Brain microvascular endothelial cell (primary cell): ENCODE results near the gene TTC8.
"Not testable (repeated sequence)": the region's sequence is repeated elsewhere in the genome, so short reads cannot be mapped to it uniquely, and the experiment has no call there.

Experiments used
- DNase-seq: peaks from one replicate; pipeline ENCODE4 v3.0.0-alpha.2; 2020
- H3K27ac ChIP-seq: fragments of 250-450 bp; sonication (Bioruptor Pico); 2 replicates; pipeline ENCODE4 v1.5.1; 2020; ENCODE audit warnings: mild to moderate bottlenecking, moderate library complexity
- H3K27me3 ChIP-seq: fragments of 250-450 bp; sonication (Bioruptor Pico); replicated peaks from 2 replicates; pipeline ENCODE4 v1.5.1; 2020; ENCODE audit warnings: mild to moderate bottlenecking
- H3K36me3 ChIP-seq: fragments of 250-450 bp; sonication (Bioruptor Pico); replicated peaks from 2 replicates; pipeline ENCODE4 v1.5.1; 2020; ENCODE audit warnings: mild to moderate bottlenecking
- H3K4me3 ChIP-seq: 2 replicates; pipeline ENCODE4 v1.5.1; 2011; ENCODE audit warnings: low read depth, mild to moderate bottlenecking, control low read depth, low read length, moderate library complexity
- CTCF ChIP-seq: IDR thresholded peaks from 2 replicates; pipeline ENCODE4 v1.5.1; 2011; ENCODE audit warnings: low read depth, mild to moderate bottlenecking, moderate library complexity, low read length, control low read depth, inconsistent platforms; ENCODE audit errors: missing control alignments
- in situ Hi-C: cut with HindIII; loops from 2 replicates; pipeline ENCODE4 v1.10.0; 2017; ENCODE audit warnings: low sequenced_read_pairs, low pct_ligation_motif_present

Gene TTC8

GRCh38 chr14:88856786-88857366 lies 32.4 kb downstream of the TTC8 start:
- Histone ChIP-seq H3K4me3 (no peak overlapping the region), H3K36me3 (no peaks in the 10 kb centered on the region), H3K27ac (no peak overlapping the region), H3K27me3 (no peaks in the 10 kb centered on the region)
- no peak for DNase-seq
- TF ChIP-seq CTCF = no peak
- in situ Hi-C loops = no loop called here

GRCh38 chr14:88857861-88858260 lies 33.4 kb downstream of the TTC8 start:
- H3K27me3 ChIP-seq, H3K36me3 ChIP-seq, H3K27ac ChIP-seq, DNase-seq, in situ Hi-C loops, H3K4me3 ChIP-seq: not testable (repeated sequence)

DNA sequence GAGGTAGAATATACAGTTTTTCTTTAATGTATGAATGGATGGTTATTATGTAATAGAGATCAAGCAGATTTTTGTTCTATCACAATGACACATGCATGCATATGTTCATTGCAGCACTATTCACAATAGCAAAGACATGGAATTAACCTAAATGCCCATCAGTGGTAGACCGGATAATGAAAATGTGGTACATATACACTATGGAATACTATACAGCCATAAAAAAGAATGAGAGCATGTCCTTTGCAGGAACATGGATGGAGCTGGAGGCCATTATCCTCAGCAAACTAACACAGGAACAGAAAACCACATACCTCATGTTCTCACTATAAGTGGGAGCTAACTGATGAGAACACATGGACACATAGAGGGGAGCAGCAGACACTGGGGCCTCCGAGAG lies 34.7 kb downstream of the TTC8 start:
- DNase-seq, H3K4me3 ChIP-seq, H3K36me3 ChIP-seq, H3K27ac ChIP-seq, in situ Hi-C loops, H3K27me3 ChIP-seq: not testable (repeated sequence)

DNA sequence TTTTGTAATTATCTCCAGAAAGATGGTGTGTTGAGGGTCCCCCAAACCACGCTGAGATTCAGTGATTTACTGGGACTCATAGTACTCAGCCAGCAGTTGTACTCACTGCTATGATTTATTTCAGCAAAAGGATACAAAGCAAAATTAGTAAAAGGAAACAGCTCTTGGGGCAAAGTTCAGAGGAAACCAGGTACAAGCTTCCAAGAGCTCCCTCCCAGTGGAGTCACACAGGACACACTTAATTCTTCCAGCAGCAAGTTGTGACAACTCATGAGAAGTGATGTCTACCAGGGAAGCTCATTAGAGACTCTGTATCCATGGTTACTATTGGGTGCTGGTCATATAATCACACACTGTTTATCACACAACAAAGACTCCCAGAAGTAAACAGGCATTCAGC lies 38.7 kb downstream of the TTC8 start:
- Histone ChIP-seq H3K4me3 (no peak overlapping the region), H3K36me3 (no peaks in the 10 kb centered on the region), H3K27me3 (no peaks in the 10 kb centered on the region), H3K27ac (no peak overlapping the region)
- no peak for DNase-seq
- in situ Hi-C loops = no loop called here
- TF ChIP-seq CTCF = no peak

DNA sequence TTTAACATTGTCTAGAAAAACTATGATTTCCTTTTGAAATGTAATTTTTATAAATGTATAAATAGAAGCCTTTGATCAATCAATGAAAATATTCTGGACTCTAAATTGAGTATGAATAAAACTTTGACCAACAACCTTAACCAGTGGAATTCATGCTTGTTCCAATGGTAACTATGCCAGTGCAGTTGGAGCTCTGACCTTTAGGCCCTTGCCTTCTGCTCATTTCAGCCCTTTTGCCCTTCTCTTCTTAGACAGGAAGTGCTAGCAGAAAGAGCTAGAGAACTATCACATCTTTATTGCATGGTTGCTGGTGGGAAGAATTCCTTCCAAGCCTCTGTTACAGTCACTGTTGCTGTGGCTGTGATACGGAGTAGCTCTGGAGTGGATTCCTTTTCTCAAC lies 39.7 kb downstream of the TTC8 start:
- no peak for DNase-seq
- Histone ChIP-seq H3K36me3 (no peaks in the 10 kb centered on the region), H3K27me3 (no peaks in the 10 kb centered on the region), H3K27ac (no peak overlapping the region), H3K4me3 (no peak overlapping the region)
- no peak for TF ChIP-seq CTCF
- in situ Hi-C loops = no loop called here

DNA sequence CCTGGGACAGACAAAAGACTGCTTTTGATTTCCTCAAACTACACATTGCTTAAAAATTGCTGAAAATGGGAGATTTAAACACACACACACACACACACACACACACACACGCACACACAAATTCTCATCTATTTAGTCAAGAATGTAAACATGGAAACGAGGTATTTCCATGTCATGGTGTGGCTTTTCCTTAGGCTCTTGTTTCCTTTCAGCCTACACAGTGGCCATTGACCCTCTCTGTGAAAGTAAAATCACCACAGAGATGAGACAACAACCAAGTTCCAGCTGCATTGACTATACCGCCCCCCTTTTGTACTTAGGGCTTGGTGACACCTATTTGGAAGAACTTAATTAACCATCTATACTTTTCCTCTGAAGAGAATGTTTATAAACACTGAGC lies 41.9 kb downstream of the TTC8 start:
- in situ Hi-C loops = no loop called here
- TF ChIP-seq CTCF = no peak

GRCh38 chr14:88868558-88869159 lies 44.2 kb downstream of the TTC8 start:
- TF ChIP-seq CTCF = no peak

More for the DNA sequence above, 41.9 kb downstream of the TTC8 start:
- peak; percentile 27 for DNase-seq
- H3K4me3 ChIP-seq = no peak overlapping the region
- peaks cover 3% of the 10 kb centered on the region for H3K36me3 ChIP-seq
- H3K27ac ChIP-seq = no peak overlapping the region
- no peaks in the 10 kb centered on the region for H3K27me3 ChIP-seq

More at GRCh38 chr14:88868558-88869159, 44.2 kb downstream of the TTC8 start:
- no peak for DNase-seq
- H3K27ac ChIP-seq = no peak overlapping the region
- in situ Hi-C loops = no loop called here
- H3K36me3 ChIP-seq = peaks cover 8% of the 10 kb centered on the region
- H3K27me3 ChIP-seq = no peaks in the 10 kb centered on the region
- no peak overlapping the region for H3K4me3 ChIP-seq
